B cell (primary cell): Measurements from ENCODE around the gene ZNF618. TPM values are rescaled to one million over a fixed set of nuclear protein-coding genes. Genes with fewer than 3 reads are reported as not detected.

ENCODE experiments used
- ATAC-seq: fragments of 200-7000 bp; cut with Tn5 transposase; one replicate; pipeline ENCODE4 v1.10.0; 2021; ENCODE audit warnings: low read depth, mild to moderate bottlenecking, moderate number of reproducible peaks, moderate library complexity
- CTCF ChIA-PET: fragments of 350-600 bp; sonication (Branson Sonifier 250); formaldehyde crosslinking; loops from one replicate; lab custom pipeline; 2021; ENCODE audit warnings: antibody characterized with exemption, inconsistent platforms; lab: Charles Lee
- POLR2A ChIA-PET: fragments of 350-600 bp; sonication (Branson Sonifier 250); formaldehyde crosslinking; loops from one replicate; lab custom pipeline; 2021; ENCODE audit warnings: antibody characterized with exemption; lab: Charles Lee
- DNase-seq: peaks from one replicate; pipeline ENCODE4 v3.0.0; 2013
- H2AFZ ChIP-seq: 2 replicates; pipeline ENCODE4 v1.6.1; 2012; ENCODE audit warnings: mild to moderate bottlenecking, low read depth, low read length; ENCODE audit not compliant: insufficient read depth, poor library complexity, severe bottlenecking
- H3K27ac ChIP-seq, 2 donors: 1 replicate in 1 of 2; 2 replicates in 1 of 2; pipeline ENCODE4 v1.5.1; 2012 to 2013; ENCODE audit warnings: low read length in 2 of 2, mild to moderate bottlenecking in 2 of 2, moderate library complexity in 1 of 2
- H3K27me3 ChIP-seq, 4 experiments: fragments of 200-600 bp in 1 of 4; sonication (generic) in 1 of 4; replicated peaks in 1 of 4; 1 replicate in 2 of 4; 2 replicates in 2 of 4; pipeline versions ENCODE4 v1.6.1 to v1.7.0; 2013 to 2016; ENCODE audit warnings: low read length in 3 of 4, mild to moderate bottlenecking in 2 of 4, mixed read lengths in 1 of 4, moderate library complexity in 1 of 4; ENCODE audit not compliant: insufficient read depth in 4 of 4, control insufficient read depth in 3 of 4; ENCODE audit errors: control extremely low read depth in 1 of 4
- H3K36me3 ChIP-seq, 2 experiments: replicated peaks in 1 of 2; 1 replicate in 1 of 2; 2 replicates in 1 of 2; pipeline versions ENCODE4 v1.6.1 to v1.7.1; 2013; ENCODE audit warnings: low read length in 1 of 2; ENCODE audit not compliant: insufficient read depth in 2 of 2, control insufficient read depth in 1 of 2; ENCODE audit errors: control extremely low read depth in 1 of 2, extremely low read depth in 1 of 2
- H3K4me1 ChIP-seq, 2 donors: fragments of 200-600 bp in 1 of 2; sonication (generic) in 1 of 2; 1 replicate in 1 of 2; 2 replicates in 1 of 2; pipeline versions ENCODE4 v1.5.1 to v1.6.1; 2013 to 2017; ENCODE audit warnings: low read length in 2 of 2; ENCODE audit not compliant: control insufficient read depth in 2 of 2, insufficient read depth in 2 of 2
- H3K4me2 ChIP-seq: replicated peaks from 2 replicates; pipeline ENCODE3; 2012; ENCODE audit warnings: mild to moderate bottlenecking, low read depth, low read length; ENCODE audit not compliant: poor library complexity, severe bottlenecking
- H3K4me3 ChIP-seq, 5 experiments: fragments of 200-600 bp in 1 of 5; sonication (generic) in 1 of 5; 1 replicate in 3 of 5; 2 replicates in 2 of 5; pipeline versions ENCODE4 v1.5.1 to v1.7.0; 2011 to 2016; ENCODE audit warnings: low read length in 4 of 5, mild to moderate bottlenecking in 4 of 5, low read depth in 2 of 5, control low read depth in 1 of 5, moderate library complexity in 1 of 5; ENCODE audit not compliant: insufficient read depth in 1 of 5; ENCODE audit errors: control extremely low read depth in 1 of 5, extremely low read depth in 1 of 5
- H3K79me2 ChIP-seq: fragments of 200-600 bp; sonication (generic); one replicate; pipeline ENCODE4 v1.6.0; 2016; ENCODE audit warnings: low read length; ENCODE audit not compliant: control insufficient read depth, insufficient read depth
- H3K9ac ChIP-seq: fragments of 200-600 bp; sonication (generic); 2 replicates; pipeline ENCODE4 v1.6.1; 2017; ENCODE audit warnings: mild to moderate bottlenecking, low read length, moderate library complexity
- H3K9me3 ChIP-seq, 3 donors: one replicate each; pipeline versions ENCODE4 v1.6.1 to v1.7.1; 2013; ENCODE audit warnings: low read length in 2 of 3; ENCODE audit not compliant: control insufficient read depth in 2 of 3, insufficient read depth in 1 of 3; ENCODE audit errors: control extremely low read depth in 1 of 3
- H4K20me1 ChIP-seq: 2 replicates; pipeline ENCODE4 v1.6.0; 2012; ENCODE audit warnings: mild to moderate bottlenecking, low read length; ENCODE audit not compliant: insufficient read depth, control insufficient read depth, poor library complexity, severe bottlenecking
- H3K27ac Mint-ChIP-seq: one replicate; pipeline ENCODE4 v1.8.0; 2021; ENCODE audit warnings: mixed read lengths
- H3K27me3 Mint-ChIP-seq: one replicate; pipeline ENCODE4 v1.8.0; 2021; ENCODE audit warnings: mixed read lengths
- H3K4me1 Mint-ChIP-seq: one replicate; pipeline ENCODE4 v1.8.0; 2021; ENCODE audit warnings: mixed read lengths
- H3K4me3 Mint-ChIP-seq: one replicate; pipeline ENCODE4 v1.8.0; 2021; ENCODE audit warnings: mixed read lengths
- H3K9me3 Mint-ChIP-seq: one replicate; pipeline ENCODE4 v1.8.0; 2022; ENCODE audit warnings: mixed read lengths; ENCODE audit not compliant: insufficient read depth
- CTCF ChIP-seq: fragments of 200-600 bp; IDR thresholded peaks from one replicate; pipeline ENCODE4 v1.8.0; 2022; ENCODE audit warnings: antibody characterized with exemption, mild to moderate bottlenecking
- EZH2 ChIP-seq: IDR thresholded peaks from 2 replicates; pipeline ENCODE4 v1.6.1; 2012; ENCODE audit warnings: borderline replicate concordance, low read depth, mild to moderate bottlenecking, moderate library complexity, low read length; ENCODE audit not compliant: insufficient read depth, poor library complexity, severe bottlenecking
- WGBS: methylation state at CpG from one replicate; pipeline ENCODE4 v1.1.5; 2013; ENCODE audit warnings: missing lambda C conversion rate; ENCODE audit not compliant: insufficient coverage; 5-methylcytosine and 5-hydroxymethylcytosine counted together
- intact Hi-C: fragments of 100-400 bp; cut with micrococcal nuclease; formaldehyde crosslinking; loops from one replicate; pipeline ENCODE4 v1.10.0; 2022
- polyA plus RNA-seq: library from polyadenylated mRNA; depleted of rRNA; stranded (reverse); fragments of >200 nt; gene quantifications from 2 replicates; pipeline ENCODE4 v1.2.3, GENCODE V29; 2012
- total RNA-seq, 2 donors: library from RNA; stranded (reverse); fragments of 120-200 nt in 1 of 2; gene quantifications; 1 replicate in 1 of 2; 2 replicates in 1 of 2; pipeline versions ENCODE4 v1.2.3 to v1.2.4, GENCODE V29; 2013 to 2022

Gene ZNF618
- total and polyA plus RNA-seq, 2 donors (not counting 1 experiment from before 2014, with no cell fraction given): 1.4 to 2.5 TPM

GRCh38 chr9:113934167-113934828 lies 58.2 kb downstream of the ZNF618 start:
- Histone ChIP-seq H3K9ac (no peak overlapping the region), H3K4me1 (no peaks in the 10 kb centered on the region), H3K36me3 (no peaks in the 10 kb centered on the region), H4K20me1 (no peaks in the 10 kb centered on the region), H3K4me2 (no peak overlapping the region), H2AFZ (no peak overlapping the region), H3K79me2 (no peaks in the 10 kb centered on the region), H3K4me3 (no peak overlapping the region), H3K27me3 (no peaks in the 10 kb centered on the region), H3K27ac (no peak overlapping the region), H3K9me3 (peaks cover 0 to 5% (median 3%) of the 10 kb centered on the region in 3 donors)
- intact Hi-C loops: no loop called here
- DNase-seq (no peak), ATAC-seq (no peak)
- CTCF ChIA-PET: interaction anchor here (1.5 kb wide), 1 partner anchor 27 kb away, joined by 3 read pairs; no protein-coding TSS in a partner anchor
- WGBS: 89% methylated on average over 13 of the region's 14 CpGs
- H3K9me3 Mint-ChIP-seq: peaks cover 2% of the 10 kb centered on the region
- H3K4me3 Mint-ChIP-seq: no peak overlapping the region
- no peak overlapping the region for H3K27ac Mint-ChIP-seq
- H3K27me3 Mint-ChIP-seq: no peaks in the 10 kb centered on the region
- TF ChIP-seq CTCF (no peak), EZH2 (no peak)
- H3K4me1 Mint-ChIP-seq: no peaks in the 10 kb centered on the region
- POLR2A ChIA-PET: no interaction called here

DNA sequence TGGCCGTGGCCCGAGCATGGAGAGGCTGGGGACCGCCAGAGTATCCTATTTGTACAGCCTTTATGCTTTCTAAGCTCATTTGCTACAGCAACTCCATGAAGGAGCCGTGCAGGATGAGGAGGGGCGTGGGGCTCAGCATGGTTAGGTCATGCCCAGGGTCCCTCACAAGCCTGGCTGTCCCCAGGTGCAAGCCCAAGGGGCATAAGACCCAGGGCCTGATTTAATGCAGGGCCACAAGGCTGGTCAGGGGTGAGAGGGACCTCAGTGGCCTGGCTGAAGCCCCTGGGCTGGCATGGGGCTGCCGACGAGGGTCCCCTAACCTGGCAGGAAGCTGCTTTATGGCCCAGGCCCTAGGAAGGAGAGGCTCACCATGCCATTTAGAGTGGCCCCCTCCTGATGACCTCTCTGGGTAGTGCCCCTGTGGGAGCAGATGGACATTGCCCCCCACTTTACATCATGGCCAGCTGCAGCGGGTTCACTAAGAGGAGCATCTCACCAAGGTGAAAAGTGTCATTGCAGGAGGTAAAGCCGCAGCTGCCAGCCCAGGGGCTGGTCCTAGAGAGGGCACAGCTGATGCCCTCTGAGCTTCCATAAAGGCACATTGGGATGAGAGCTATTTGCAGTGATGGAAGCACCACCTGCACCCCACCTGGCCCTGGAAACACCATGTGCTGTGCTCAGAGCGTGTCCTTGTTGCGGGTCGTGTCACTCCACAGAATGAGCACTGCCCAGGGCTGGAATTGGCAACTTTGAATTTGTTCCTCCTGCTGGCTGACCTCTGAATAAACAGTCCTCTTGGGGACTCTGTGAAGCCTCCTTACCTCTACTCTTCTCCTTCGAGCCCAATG lies 58.9 kb downstream of the ZNF618 start:
- Mint-ChIP-seq H3K9me3 (no peaks in the 10 kb centered on the region), H3K4me3 (no peak overlapping the region), H3K27ac (no peak overlapping the region), H3K27me3 (no peaks in the 10 kb centered on the region), H3K4me1 (no peaks in the 10 kb centered on the region)
- no peak for TF ChIP-seq CTCF
- no peak for TF ChIP-seq EZH2
- intact Hi-C loops: no loop called here
- Histone ChIP-seq H3K4me2 (no peak overlapping the region), H3K9me3 (peaks cover 0 to 2% (median 0%) of the 10 kb centered on the region in 3 donors), H3K27ac (no peak overlapping the region), H3K36me3 (no peaks in the 10 kb centered on the region), H2AFZ (no peak overlapping the region), H3K79me2 (no peaks in the 10 kb centered on the region), H3K9ac (no peak overlapping the region), H3K4me1 (no peaks in the 10 kb centered on the region), H3K27me3 (no peaks in the 10 kb centered on the region), H4K20me1 (no peaks in the 10 kb centered on the region), H3K4me3 (no peak overlapping the region)
- POLR2A ChIA-PET: no interaction called here
- DNase-seq: no peak
- CTCF ChIA-PET: no interaction called here
- WGBS: 96% methylated on average over 12 of the region's 13 CpGs
- no peak for ATAC-seq
